MM.1S (cell line): ENCODE data around the gene SNF8.

Experiments
- DNase-seq: peaks from one replicate; pipeline ENCODE4 v3.0.0-alpha.2; 2015
- H2AFZ ChIP-seq: fragments of 300-600 bp; sonication (generic); 2 replicates; pipeline ENCODE4 v1.6.0; 2016; ENCODE audit warnings: antibody characterized with exemption, low read length
- H3F3A ChIP-seq: fragments of 300-600 bp; sonication (generic); 2 replicates; pipeline ENCODE4 v1.6.1; 2016; ENCODE audit warnings: mild to moderate bottlenecking, antibody characterized with exemption, low read length, moderate library complexity, mixed read lengths; ENCODE audit not compliant: insufficient read depth
- H3K27ac ChIP-seq: fragments of 300-600 bp; sonication (generic); 2 replicates; pipeline ENCODE4 v1.5.1; 2016; ENCODE audit warnings: mild to moderate bottlenecking, low read length
- H3K27me3 ChIP-seq: fragments of 300-600 bp; sonication (generic); replicated peaks from 2 replicates; pipeline ENCODE4 v1.6.0; 2016; ENCODE audit warnings: low read length; ENCODE audit not compliant: insufficient read depth
- H3K36me3 ChIP-seq: fragments of 300-600 bp; sonication (generic); replicated peaks from 2 replicates; pipeline ENCODE4 v1.6.1; 2016; ENCODE audit warnings: mild to moderate bottlenecking, low read length, mixed read lengths; ENCODE audit not compliant: insufficient read depth
- H3K4me1 ChIP-seq: fragments of 300-600 bp; sonication (generic); 2 replicates; pipeline ENCODE4 v1.6.1; 2016; ENCODE audit warnings: low read length, mixed read lengths
- H3K4me2 ChIP-seq: fragments of 300-600 bp; sonication (generic); 2 replicates; pipeline ENCODE4 v1.6.0; 2016; ENCODE audit warnings: low read depth, low read length
- H3K4me3 ChIP-seq: fragments of 300-600 bp; sonication (generic); 2 replicates; pipeline ENCODE4 v1.5.1; 2016; ENCODE audit warnings: low read length, mixed read lengths
- H3K79me2 ChIP-seq: fragments of 300-600 bp; sonication (generic); 2 replicates; pipeline ENCODE4 v1.6.1; 2016; ENCODE audit warnings: mixed run types, low read length, mixed read lengths
- H3K9ac ChIP-seq: fragments of 300-600 bp; sonication (generic); 2 replicates; pipeline ENCODE4 v1.6.1; 2016; ENCODE audit warnings: low read length, mixed read lengths
- H3K9me2 ChIP-seq: fragments of 300-600 bp; sonication (generic); replicated peaks from 2 replicates; pipeline ENCODE4 v1.6.1; 2016; ENCODE audit warnings: mild to moderate bottlenecking, low read length, mixed read lengths; ENCODE audit not compliant: insufficient read depth
- H3K9me3 ChIP-seq: fragments of 300-600 bp; sonication (generic); replicated peaks from 2 replicates; pipeline ENCODE4 v1.6.1; 2016; ENCODE audit warnings: mild to moderate bottlenecking, low read length, mixed read lengths; ENCODE audit not compliant: insufficient read depth
- H4K20me1 ChIP-seq: fragments of 300-600 bp; sonication (generic); 2 replicates; pipeline ENCODE4 v1.6.1; 2016; ENCODE audit warnings: mild to moderate bottlenecking, low read length, moderate library complexity, mixed read lengths; ENCODE audit not compliant: insufficient read depth
- CTCF ChIP-seq: fragments of 300-600 bp; sonication (generic); IDR thresholded peaks from 2 replicates; pipeline ENCODE4 v1.5.1; 2016; ENCODE audit warnings: antibody characterized with exemption, low read length, mixed read lengths
- EZH2 ChIP-seq: fragments of 300-600 bp; sonication (generic); optimal IDR thresholded peaks from 2 replicates; pipeline ENCODE3; 2017; ENCODE audit warnings: low read depth, mild to moderate bottlenecking, antibody characterized with exemption, low read length, mixed read lengths
- EZH2phosphoT487 ChIP-seq: fragments of 300-600 bp; sonication (generic); IDR thresholded peaks from 2 replicates; pipeline ENCODE4 v1.6.1; 2018; ENCODE audit warnings: antibody characterized with exemption, low read length

The SNF8 gene

GRCh38 chr17:48992444-48992843 is 47.8 kb upstream of the SNF8 start:
- H3K27me3 ChIP-seq, result peaks cover 95% of the 10 kb centered on the region
- no peaks in the 10 kb centered on the region for H3K9me2 ChIP-seq
- H3K27ac ChIP-seq, result no peak overlapping the region
- H4K20me1 ChIP-seq, result peaks cover 2% of the 10 kb centered on the region; the same call in 1 of the 2 replicates
- no peak overlapping the region for H3K4me2 ChIP-seq
- no peak overlapping the region for H2AFZ ChIP-seq
- H3K79me2 ChIP-seq, result no peaks in the 10 kb centered on the region
- H3K4me3 ChIP-seq, result no peak overlapping the region
- H3K9ac ChIP-seq, result no peak overlapping the region
- TF ChIP-seq EZH2phosphoT487 (no peak; the same call in 1 of the 2 replicates), EZH2 (peak; percentile 24), CTCF (no peak)
- no peak for DNase-seq
- no peaks in the 10 kb centered on the region; the same call in 1 of the 2 replicates for H3K4me1 ChIP-seq
- no peaks in the 10 kb centered on the region for H3K36me3 ChIP-seq
- no peaks in the 10 kb centered on the region for H3K9me3 ChIP-seq
- no peaks in the 10 kb centered on the region; the same call in 1 of the 2 replicates for H3F3A ChIP-seq

GRCh38 chr17:48990882-48991357 is 46.3 kb upstream of the SNF8 start:
- Histone ChIP-seq H3K9me2 (no peaks in the 10 kb centered on the region), H3K79me2 (no peaks in the 10 kb centered on the region), H4K20me1 (peaks cover 2% of the 10 kb centered on the region; the same call in 1 of the 2 replicates), H3K4me3 (no peak overlapping the region), H3F3A (no peaks in the 10 kb centered on the region; the same call in 1 of the 2 replicates), H3K4me2 (no peak overlapping the region), H2AFZ (no peak overlapping the region), H3K9me3 (no peaks in the 10 kb centered on the region), H3K27me3 (peaks cover 91% of the 10 kb centered on the region), H3K27ac (no peak overlapping the region), H3K36me3 (no peaks in the 10 kb centered on the region), H3K4me1 (no peaks in the 10 kb centered on the region), H3K9ac (no peak overlapping the region)
- DNase-seq, result no peak
- TF ChIP-seq EZH2phosphoT487 (no peak), EZH2 (peak; percentile 5), CTCF (no peak)

DNA sequence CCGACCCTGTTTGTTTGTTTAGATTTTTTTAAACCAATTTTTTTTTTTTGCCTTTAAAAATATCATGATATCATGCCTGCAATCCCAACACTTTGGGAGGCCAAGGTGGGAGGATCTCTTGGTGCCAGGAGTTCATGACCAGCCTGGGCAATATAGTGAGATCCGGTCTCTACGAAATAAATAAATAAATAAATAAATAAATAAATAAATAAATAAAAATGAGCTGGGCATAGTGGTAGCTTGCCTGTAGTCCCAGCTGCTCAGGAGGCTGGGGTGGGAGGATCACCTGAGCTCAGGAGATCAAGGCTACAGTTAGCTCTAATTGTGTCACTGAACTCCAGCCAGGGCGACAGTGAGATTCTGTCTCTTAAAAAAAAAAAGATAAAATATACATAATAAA is 44.5 kb upstream of the SNF8 start:
- no peaks in the 10 kb centered on the region for H3K79me2 ChIP-seq
- no peaks in the 10 kb centered on the region for H3F3A ChIP-seq
- no peak overlapping the region for H3K4me2 ChIP-seq
- H3K36me3 ChIP-seq, result no peaks in the 10 kb centered on the region
- peaks cover 2% of the 10 kb centered on the region; the same call in 1 of the 2 replicates for H4K20me1 ChIP-seq
- DNase-seq, result no peak
- no peaks in the 10 kb centered on the region for H3K9me2 ChIP-seq
- peaks cover 91% of the 10 kb centered on the region for H3K27me3 ChIP-seq
- H3K9me3 ChIP-seq, result no peaks in the 10 kb centered on the region
- H3K4me1 ChIP-seq, result no peaks in the 10 kb centered on the region
- no peak overlapping the region for H3K9ac ChIP-seq
- no peak overlapping the region for H3K27ac ChIP-seq
- no peak overlapping the region for H2AFZ ChIP-seq
- no peak overlapping the region for H3K4me3 ChIP-seq
- TF ChIP-seq CTCF, result no peak
- TF ChIP-seq EZH2, result no peak
- TF ChIP-seq EZH2phosphoT487, result no peak
